Epithelial cell of proximal tubule (primary cell): ENCODE data around the gene BRD1. TPM values are rescaled to one million over a fixed set of nuclear protein-coding genes. Genes with fewer than 3 reads are reported as not detected.

ENCODE experiments used
- DNase-seq: peaks from one replicate; pipeline ENCODE4 v3.0.0-alpha.2; 2011; ENCODE audit warnings: low read depth
- H3K4me3 ChIP-seq: 2 replicates; pipeline ENCODE4 v1.5.1; 2011; ENCODE audit warnings: low read depth, mild to moderate bottlenecking, low read length
- total RNA-seq: library from RNA; depleted of rRNA; stranded (reverse); fragments of >200 nt; gene quantifications from 2 replicates; pipeline ENCODE4 v1.2.3, GENCODE V29; 2015
- TF ChIP-seq, protein P1 (sequence below): conservative IDR thresholded peaks from 2 replicates; pipeline ENCODE4 v1.5.1; 2012; ENCODE audit warnings: low read depth, mild to moderate bottlenecking, low read length

Gene BRD1
- total RNA-seq, 1 donor from 2014 or later: 41.8 TPM

DNA sequence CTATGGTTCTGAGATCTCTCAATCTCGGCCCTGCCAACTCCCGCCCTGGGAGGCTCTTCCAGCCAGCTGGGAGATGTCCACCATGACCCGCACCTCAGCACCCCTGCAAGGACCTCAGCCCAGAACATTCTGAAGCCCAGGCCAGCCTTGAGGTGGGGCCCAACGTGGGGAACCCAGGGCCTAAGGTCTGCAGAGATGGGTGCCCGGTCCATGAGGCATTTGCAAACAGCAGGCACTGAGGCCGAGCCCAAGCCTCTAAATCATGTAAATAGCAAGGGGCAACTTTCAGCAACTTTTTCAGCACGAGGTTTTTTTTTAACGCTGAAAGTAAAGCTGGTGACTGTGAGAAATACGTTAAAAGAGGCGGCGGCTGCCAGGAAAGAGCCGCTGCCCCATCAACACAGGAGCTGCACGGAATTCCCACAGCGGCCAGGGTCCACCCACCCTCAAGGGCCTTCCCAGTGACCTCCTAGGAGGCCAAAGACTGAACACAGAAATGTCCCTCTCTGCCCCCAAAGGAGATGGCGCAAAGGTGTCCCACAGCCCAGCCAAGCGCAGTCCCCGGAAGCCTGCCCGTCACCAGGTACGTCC lies 46.9 kb downstream of the BRD1 start:
- no peak for DNase-seq
- H3K4me3 ChIP-seq: no peak overlapping the region
- TF ChIP-seq, protein P1, sequence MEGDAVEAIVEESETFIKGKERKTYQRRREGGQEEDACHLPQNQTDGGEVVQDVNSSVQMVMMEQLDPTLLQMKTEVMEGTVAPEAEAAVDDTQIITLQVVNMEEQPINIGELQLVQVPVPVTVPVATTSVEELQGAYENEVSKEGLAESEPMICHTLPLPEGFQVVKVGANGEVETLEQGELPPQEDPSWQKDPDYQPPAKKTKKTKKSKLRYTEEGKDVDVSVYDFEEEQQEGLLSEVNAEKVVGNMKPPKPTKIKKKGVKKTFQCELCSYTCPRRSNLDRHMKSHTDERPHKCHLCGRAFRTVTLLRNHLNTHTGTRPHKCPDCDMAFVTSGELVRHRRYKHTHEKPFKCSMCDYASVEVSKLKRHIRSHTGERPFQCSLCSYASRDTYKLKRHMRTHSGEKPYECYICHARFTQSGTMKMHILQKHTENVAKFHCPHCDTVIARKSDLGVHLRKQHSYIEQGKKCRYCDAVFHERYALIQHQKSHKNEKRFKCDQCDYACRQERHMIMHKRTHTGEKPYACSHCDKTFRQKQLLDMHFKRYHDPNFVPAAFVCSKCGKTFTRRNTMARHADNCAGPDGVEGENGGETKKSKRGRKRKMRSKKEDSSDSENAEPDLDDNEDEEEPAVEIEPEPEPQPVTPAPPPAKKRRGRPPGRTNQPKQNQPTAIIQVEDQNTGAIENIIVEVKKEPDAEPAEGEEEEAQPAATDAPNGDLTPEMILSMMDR: no peak

GRCh38 chr22:49779853-49780697 lies 47.6 kb downstream of the BRD1 start:
- TF ChIP-seq, protein P1: no peak
- no peak for DNase-seq
- H3K4me3 ChIP-seq: no peak overlapping the region

GRCh38 chr22:49779211-49779610 lies 48.5 kb downstream of the BRD1 start:
- TF ChIP-seq, protein P1: no peak
- DNase-seq: no peak
- H3K4me3 ChIP-seq: no peak overlapping the region

GRCh38 chr22:49777569-49778249 lies 50.0 kb downstream of the BRD1 start:
- H3K4me3 ChIP-seq: no peak overlapping the region
- no peak for DNase-seq
- TF ChIP-seq, protein P1: no peak

- TF ChIP-seq, protein P1: no peak
- no peak for DNase-seq
- H3K4me3 ChIP-seq: no peak overlapping the region
Measured at GRCh38 chr22:49776891-49777290, 50.8 kb downstream of the BRD1 start.

- H3K4me3 ChIP-seq: no peak overlapping the region
- TF ChIP-seq, protein P1: no peak
- no peak for DNase-seq
Measured at GRCh38 chr22:49775867-49776511, 51.7 kb downstream of the BRD1 start.
